Spleen (tissue), 11 donors: ENCODE measurements around the gene TRIO. TPM values are rescaled to one million over a fixed set of nuclear protein-coding genes. Genes with fewer than 3 reads are reported as not detected.

ENCODE experiments used
- DNase-seq: peaks from one replicate; pipeline ENCODE4 v3.0.0-alpha.2; 2020
- H3K27ac ChIP-seq, 8 donors: fragments of 200-600 bp; sonication (generic) in 7 of 8; 1 replicate in 4 of 8; 2 replicates in 4 of 8; pipeline versions ENCODE4 v1.5.0 to v1.8.0; 2016 to 2021; ENCODE audit warnings: inconsistent platforms in 4 of 8, mild to moderate bottlenecking in 4 of 8, moderate library complexity in 1 of 8
- H3K27me3 ChIP-seq, 7 donors: fragments of 200-600 bp; sonication (generic) in 6 of 7; replicated peaks in 1 of 7; 1 replicate in 4 of 7; 2 replicates in 3 of 7; pipeline versions ENCODE4 v1.5.0 to v1.8.0; 2016 to 2021; ENCODE audit warnings: inconsistent platforms in 3 of 7, mild to moderate bottlenecking in 1 of 7
- H3K36me3 ChIP-seq, 6 donors: fragments of 200-600 bp; sonication (generic) in 5 of 6; 1 replicate in 4 of 6; 2 replicates in 2 of 6; pipeline versions ENCODE4 v1.5.0 to v1.8.0; 2016 to 2021; ENCODE audit warnings: inconsistent platforms in 2 of 6
- H3K4me1 ChIP-seq, 6 donors: fragments of 200-600 bp; sonication (generic) in 5 of 6; 1 replicate in 3 of 6; 2 replicates in 3 of 6; pipeline versions ENCODE4 v1.5.0 to v1.8.0; 2016 to 2021; ENCODE audit warnings: inconsistent platforms in 3 of 6
- H3K4me3 ChIP-seq, 8 donors: fragments of 200-600 bp; sonication (generic) in 7 of 8; 1 replicate in 4 of 8; 2 replicates in 4 of 8; pipeline versions ENCODE4 v1.5.0 to v1.8.0; 2016 to 2021; ENCODE audit warnings: inconsistent platforms in 4 of 8, mild to moderate bottlenecking in 4 of 8, moderate library complexity in 2 of 8
- H3K9me3 ChIP-seq, 8 donors: fragments of 200-600 bp; sonication (generic) in 7 of 8; 1 replicate in 4 of 8; 2 replicates in 4 of 8; pipeline versions ENCODE4 v1.5.0 to v1.8.0; 2016 to 2021; ENCODE audit warnings: inconsistent platforms in 4 of 8
- CTCF ChIP-seq, 11 experiments: fragments of 200-600 bp in 7 of 11; fragments of 450-650 bp in 4 of 11; sonication (generic) in 4 of 11; IDR thresholded peaks in 8 of 11; conservative IDR thresholded peaks in 3 of 11; 1 replicate in 7 of 11; 2 replicates in 4 of 11; pipeline versions ENCODE4 v1.4.0 to v1.8.0; 2016 to 2021; ENCODE audit warnings: antibody characterized with exemption in 11 of 11, inconsistent platforms in 4 of 11, mild to moderate bottlenecking in 1 of 11
- POLR2A ChIP-seq, 3 donors: fragments of 450-650 bp; IDR thresholded peaks; one replicate each; pipeline ENCODE4 v1.5.1; 2017; ENCODE audit warnings: antibody characterized with exemption in 3 of 3, mild to moderate bottlenecking in 1 of 3
- POLR2AphosphoS5 ChIP-seq, 3 donors: sonication (generic); formaldehyde crosslinking; IDR thresholded peaks; one replicate each; pipeline ENCODE4 v1.5.1; 2017; ENCODE audit warnings: antibody characterized with exemption in 3 of 3
- WGBS, 5 donors: extraction: QIAGEN DNeasy Blood & Tissue Kit in 3 of 5; methylation state at CpG; one replicate each; pipeline versions ENCODE4 v1.1.5 to v1.1.7; 2013 to 2018; 5-methylcytosine and 5-hydroxymethylcytosine counted together
- intact Hi-C: fragments of 100-400 bp; cut with DNase I; formaldehyde crosslinking; loops from one replicate; pipeline ENCODE4 v1.15.0; 2023; ENCODE audit warnings: low total_unique reads
- polyA plus RNA-seq, 3 donors: library from polyadenylated mRNA; stranded (reverse); fragments of 200-250 nt; gene quantifications; one replicate each; pipeline ENCODE4 v1.2.1, GENCODE V29; 2013
- total RNA-seq, 7 donors: library from RNA; depleted of rRNA in 3 of 7; stranded (reverse); fragments of >200 nt in 3 of 7; fragmentation: NEBNext Ultra II Directional in 4 of 7; extraction: Animal tissue kit (Norgen Biotek cat#: 25700) in 4 of 7; gene quantifications; one replicate each; pipeline versions ENCODE4 v1.1.0 to v1.2.1, GENCODE V29; 2016 to 2021
- donor health status: healthy with polysubstance abuse.
- donor health status: DM: no; HTN: no; CAD: no; lungs with moderate emphysema.
- donor health status: DM: no; HTN: no; CAD: no.
- donor health status: Bipolar disorder and iron deficiency.
- donor health status: healthy.
- donor health status: DM: no; HTN: no; CAD: no.
- donor health status: DM: yes; HTN: yes; CAD: no.

TRIO gene
- total and polyA plus RNA-seq, 10 donors, result 21.5 to 280 (median 190) TPM

- intact Hi-C loops, result no loop called here
- DNase-seq, result no peak
- WGBS, 5 donors, result 82 to 92% (median 85%) methylated on average over 12 of the region's 12 CpGs
- TF ChIP-seq CTCF (IDR thresholded peaks at IDR 0.05 in 8 of 11, conservative IDR thresholded peaks at IDR 0.05 in 3 of 11) (no peak), POLR2AphosphoS5 (IDR thresholded peaks at IDR 0.05) (no peak)
- Histone ChIP-seq H3K9me3 (no peaks in the 10 kb centered on the region), H3K4me3 (no peak overlapping the region), H3K36me3 (no peaks in the 10 kb centered on the region), H3K4me1 (peaks cover 4 to 32% (median 13%) of the 10 kb centered on the region in 6 donors), H3K27ac (peak overlapping the region in 1 of 8 donors; percentile 25), H3K27me3 (no peaks in the 10 kb centered on the region)
Observed at GRCh38 chr5:14237317-14238086, 94.4 kb downstream of the TRIO start.

DNA sequence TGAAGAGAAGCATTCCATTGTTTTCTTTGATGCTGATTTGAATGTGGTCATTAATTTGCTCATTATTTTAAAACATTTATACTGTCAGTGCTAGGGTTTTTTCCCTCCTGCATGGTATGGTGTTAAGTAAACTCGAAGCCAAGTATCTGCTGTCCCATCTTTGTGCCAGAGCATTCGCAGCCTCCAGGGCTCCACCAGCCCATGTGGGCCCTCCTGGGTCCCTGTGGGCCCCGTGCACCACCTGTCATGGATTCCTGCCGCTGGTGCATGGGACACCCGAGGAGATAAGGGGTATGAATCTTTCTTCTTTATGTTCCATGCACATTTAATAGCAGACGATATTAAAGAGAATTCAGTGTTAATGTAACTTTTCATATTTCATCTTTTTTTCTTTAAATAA lies 95.1 kb downstream of the TRIO start:
- DNase-seq, result no peak
- H3K4me1 ChIP-seq, result peaks cover 4 to 36% (median 20%) of the 10 kb centered on the region in 6 donors

DNA sequence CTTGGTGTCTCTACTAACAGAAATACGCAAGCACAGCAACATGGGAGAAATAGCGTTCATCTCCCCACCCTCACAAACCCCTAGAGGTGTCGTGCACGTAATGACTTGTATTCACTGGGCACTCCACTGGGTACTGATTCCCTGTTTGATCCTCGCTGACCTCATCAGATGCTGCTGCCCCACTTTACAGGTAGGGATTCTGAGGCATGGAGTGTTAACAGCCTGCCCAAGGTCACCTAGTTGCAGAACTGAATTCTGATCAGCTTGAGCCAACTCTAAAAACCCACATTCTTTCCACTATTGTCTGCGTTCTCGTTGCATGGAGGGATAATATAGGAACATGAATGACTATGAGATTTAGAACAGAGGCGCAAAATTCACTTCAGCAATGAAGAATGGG lies 96.3 kb downstream of the TRIO start:
- intact Hi-C loops, result no loop called here
- DNase-seq, result no peak
- peaks cover 4 to 38% (median 20%) of the 10 kb centered on the region in 6 donors for H3K4me1 ChIP-seq
- no peaks in the 10 kb centered on the region for H3K9me3 ChIP-seq
- H3K36me3 ChIP-seq, result no peaks in the 10 kb centered on the region
- H3K27me3 ChIP-seq, result no peaks in the 10 kb centered on the region
- WGBS, 5 donors, result 90 to 97% (median 94%) methylated on average over 8 of the region's 8 CpGs
- no peak overlapping the region for H3K27ac ChIP-seq
- H3K4me3 ChIP-seq, result no peak overlapping the region
- no peak for TF ChIP-seq POLR2AphosphoS5 (IDR thresholded peaks at IDR 0.05)

More for the DNA sequence above, 95.1 kb downstream of the TRIO start:
- no peak overlapping the region for H3K4me3 ChIP-seq
- TF ChIP-seq CTCF (IDR thresholded peaks at IDR 0.05 in 8 of 11, conservative IDR thresholded peaks at IDR 0.05 in 3 of 11) (no peak), POLR2A (IDR thresholded peaks at IDR 0.05) (no peak), POLR2AphosphoS5 (IDR thresholded peaks at IDR 0.05) (no peak)
- H3K9me3 ChIP-seq, result no peaks in the 10 kb centered on the region
- intact Hi-C loops, result no loop called here
- 79 to 89% (median 84%) methylated on average over 6 of the region's 6 CpGs for WGBS, 5 donors
- no peak overlapping the region for H3K27ac ChIP-seq
- no peaks in the 10 kb centered on the region for H3K27me3 ChIP-seq
- no peaks in the 10 kb centered on the region for H3K36me3 ChIP-seq

- Histone ChIP-seq H3K27ac (no peak overlapping the region), H3K27me3 (no peaks in the 10 kb centered on the region), H3K36me3 (no peaks in the 10 kb centered on the region), H3K4me1 (peaks cover 4 to 43% (median 23%) of the 10 kb centered on the region in 6 donors), H3K9me3 (no peaks in the 10 kb centered on the region), H3K4me3 (no peak overlapping the region)
- no peak for TF ChIP-seq CTCF (IDR thresholded peaks at IDR 0.05 in 8 of 11, conservative IDR thresholded peaks at IDR 0.05 in 3 of 11)
- TF ChIP-seq POLR2A (IDR thresholded peaks at IDR 0.05), result no peak
- TF ChIP-seq POLR2AphosphoS5 (IDR thresholded peaks at IDR 0.05), result no peak
- WGBS, 5 donors, result 79 to 93% (median 91%) methylated on average over 2 of the region's 2 CpGs
- no peak for DNase-seq
- intact Hi-C loops, result no loop called here
Observed at GRCh38 chr5:14239951-14240350, 96.8 kb downstream of the TRIO start.
